Lower leg skin (tissue), 3 donors: ENCODE results near the gene AKR7A2.

Source experiments
- CTCF ChIP-seq, 3 donors: fragments of 450-650 bp; IDR thresholded peaks; one replicate each; pipeline ENCODE4 v1.5.1; 2016; ENCODE audit warnings: antibody characterized with exemption in 3 of 3, mild to moderate bottlenecking in 3 of 3, moderate library complexity in 2 of 3
- POLR2A ChIP-seq, 2 donors: fragments of 450-650 bp; IDR thresholded peaks; one replicate each; pipeline ENCODE4 v1.6.1; 2016 to 2017; ENCODE audit warnings: antibody characterized with exemption in 2 of 2, mild to moderate bottlenecking in 1 of 2, moderate library complexity in 1 of 2

- no peak for TF ChIP-seq CTCF (IDR thresholded peaks at IDR 0.05)
- no peak for TF ChIP-seq POLR2A (IDR thresholded peaks at IDR 0.05)
Observed at GRCh38 chr1:19345391-19345790, 33.4 kb upstream of the AKR7A2 start.
